Measurements from ENCODE around the gene TMIGD1. TPM values are rescaled to one million over a fixed set of nuclear protein-coding genes. Genes with fewer than 3 reads are reported as not detected.
A peak's percentile ranks its signal among the peaks of the same experiment; 100 is the strongest.

The TMIGD1 gene
- total and polyA plus RNA-seq, 2 of the 13 experiments (the other 11 are each of a cell fraction or from before 2014, with no cell fraction given): not detected

GRCh38 chr17:30323262-30323894 lies 10.5 kb downstream of the TMIGD1 start:
- Histone ChIP-seq H4K20me1 (ENCODE audit: insufficient read depth, low read length) (no peaks in the 10 kb centered on the region), H3K36me3 (replicated peaks in 1 of 2; ENCODE audit: control insufficient read depth in 1 of 2, insufficient read depth in 2 of 2, low read length in 2 of 2) (no peaks in the 10 kb centered on the region), H3K4me1 (ENCODE audit: insufficient read depth, low read length) (peaks cover 45% of the 10 kb centered on the region), H3K27me3 (ENCODE audit: control insufficient read depth in 1 of 2, insufficient read depth in 2 of 2, low read length in 2 of 2) (no peaks in the 10 kb centered on the region; a peak in 1 of 5 replicates), H2AFZ (ENCODE audit: low read length) (no peak overlapping the region), H3K9me3 (ENCODE audit: low read length) (no peaks in the 10 kb centered on the region), H3K9ac (ENCODE audit: insufficient read depth, low read depth, low read length) (no peak overlapping the region), H3K79me2 (ENCODE audit: insufficient read depth, low read length) (no peaks in the 10 kb centered on the region), H3K4me3 (replicated peaks in 1 of 3; ENCODE audit: insufficient read depth in 1 of 3, low read depth in 2 of 3, low read length in 3 of 3) (no peak overlapping the region), H3K4me2 (ENCODE audit: low read depth, low read length) (no peak overlapping the region), H3K27ac (ENCODE audit: extremely low read length, insufficient read depth, low read length) (no peak overlapping the region)
- intact Hi-C loops (cut with micrococcal nuclease; ENCODE audit: unreplicated experiment): no loop called here
- POLR2A ChIA-PET: interaction anchor here (1.0 to 2.0 kb wide), 4 partner anchors 13 to 31 kb away, joined by 3 to 5 read pairs (median 3); no protein-coding TSS in a partner anchor
- BruUV-seq (replicated peaks): no TSS peak
- DNase-seq (ENCODE audit: low spot score) (no peak), ATAC-seq (no peak), FAIRE-seq (no peak)
- 28% methylated on average over 5 of the region's 5 CpGs for whole genome bisulfite sequencing (ENCODE audit: low lambda C conversion rate)
- TF ChIP-seq ZSCAN31 (CRISPR knock-in tag; IDR thresholded peaks at IDR 0.05; ENCODE audit: low read depth) (peak; percentile 98), PAWR (CRISPR knock-in tag; IDR thresholded peaks at IDR 0.05; ENCODE audit: borderline replicate concordance) (no peak), ZNF33A (CRISPR knock-in tag; IDR thresholded peaks at IDR 0.05; ENCODE audit: borderline replicate concordance) (no peak), ZNF777 (CRISPR knock-in tag; IDR thresholded peaks at IDR 0.05) (no peak)
- TF ChIP-seq, protein P1, sequence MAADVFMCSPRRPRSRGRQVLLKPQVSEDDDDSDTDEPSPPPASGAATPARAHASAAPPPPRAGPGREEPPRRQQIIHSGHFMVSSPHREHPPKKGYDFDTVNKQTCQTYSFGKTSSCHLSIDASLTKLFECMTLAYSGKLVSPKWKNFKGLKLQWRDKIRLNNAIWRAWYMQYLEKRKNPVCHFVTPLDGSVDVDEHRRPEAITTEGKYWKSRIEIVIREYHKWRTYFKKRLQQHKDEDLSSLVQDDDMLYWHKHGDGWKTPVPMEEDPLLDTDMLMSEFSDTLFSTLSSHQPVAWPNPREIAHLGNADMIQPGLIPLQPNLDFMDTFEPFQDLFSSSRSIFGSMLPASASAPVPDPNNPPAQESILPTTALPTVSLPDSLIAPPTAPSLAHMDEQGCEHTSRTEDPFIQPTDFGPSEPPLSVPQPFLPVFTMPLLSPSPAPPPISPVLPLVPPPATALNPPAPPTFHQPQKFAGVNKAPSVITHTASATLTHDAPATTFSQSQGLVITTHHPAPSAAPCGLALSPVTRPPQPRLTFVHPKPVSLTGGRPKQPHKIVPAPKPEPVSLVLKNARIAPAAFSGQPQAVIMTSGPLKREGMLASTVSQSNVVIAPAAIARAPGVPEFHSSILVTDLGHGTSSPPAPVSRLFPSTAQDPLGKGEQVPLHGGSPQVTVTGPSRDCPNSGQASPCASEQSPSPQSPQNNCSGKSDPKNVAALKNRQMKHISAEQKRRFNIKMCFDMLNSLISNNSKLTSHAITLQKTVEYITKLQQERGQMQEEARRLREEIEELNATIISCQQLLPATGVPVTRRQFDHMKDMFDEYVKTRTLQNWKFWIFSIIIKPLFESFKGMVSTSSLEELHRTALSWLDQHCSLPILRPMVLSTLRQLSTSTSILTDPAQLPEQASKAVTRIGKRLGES (CRISPR knock-in tag; IDR thresholded peaks at IDR 0.05; ENCODE audit: borderline replicate concordance): no peak
- TF ChIP-seq, protein P2, sequence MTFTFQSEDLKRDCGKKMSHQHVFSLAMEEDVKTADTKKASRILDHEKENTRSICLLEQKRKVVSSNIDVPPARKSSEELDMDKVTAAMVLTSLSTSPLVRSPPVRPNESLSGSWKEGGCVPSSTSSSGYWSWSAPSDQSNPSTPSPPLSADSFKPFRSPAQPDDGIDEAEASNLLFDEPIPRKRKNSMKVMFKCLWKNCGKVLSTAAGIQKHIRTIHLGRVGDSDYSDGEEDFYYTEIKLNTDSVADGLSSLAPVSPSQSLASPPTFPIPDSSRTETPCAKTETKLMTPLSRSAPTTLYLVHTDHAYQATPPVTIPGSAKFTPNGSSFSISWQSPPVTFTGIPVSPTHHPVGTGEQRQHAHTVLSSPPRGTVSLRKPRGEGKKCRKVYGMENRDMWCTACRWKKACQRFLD (CRISPR knock-in tag; IDR thresholded peaks at IDR 0.05; ENCODE audit: borderline replicate concordance): no peak
- in situ Hi-C loops (cut with HindIII; ENCODE audit: extremely low pct_ligation_motif_present, low pct_unique_long_range_greater_than_20kb): no loop called here
- CTCF ChIA-PET (ENCODE audit: low intra/inter-chr PET ratio, low total read pairs): no interaction called here
